ENCODE results near the gene SLC35E2B. TPM values are rescaled to one million over a fixed set of nuclear protein-coding genes. Genes with fewer than 3 reads are reported as not detected.
"Not testable (repeated sequence)": the region's sequence is repeated elsewhere in the genome, so short reads cannot be mapped to it uniquely, and the experiment has no call there.

The SLC35E2B gene
- total and polyA plus RNA-seq, 12 donors: 8.4 to 30.7 (median 17.0) TPM

DNA sequence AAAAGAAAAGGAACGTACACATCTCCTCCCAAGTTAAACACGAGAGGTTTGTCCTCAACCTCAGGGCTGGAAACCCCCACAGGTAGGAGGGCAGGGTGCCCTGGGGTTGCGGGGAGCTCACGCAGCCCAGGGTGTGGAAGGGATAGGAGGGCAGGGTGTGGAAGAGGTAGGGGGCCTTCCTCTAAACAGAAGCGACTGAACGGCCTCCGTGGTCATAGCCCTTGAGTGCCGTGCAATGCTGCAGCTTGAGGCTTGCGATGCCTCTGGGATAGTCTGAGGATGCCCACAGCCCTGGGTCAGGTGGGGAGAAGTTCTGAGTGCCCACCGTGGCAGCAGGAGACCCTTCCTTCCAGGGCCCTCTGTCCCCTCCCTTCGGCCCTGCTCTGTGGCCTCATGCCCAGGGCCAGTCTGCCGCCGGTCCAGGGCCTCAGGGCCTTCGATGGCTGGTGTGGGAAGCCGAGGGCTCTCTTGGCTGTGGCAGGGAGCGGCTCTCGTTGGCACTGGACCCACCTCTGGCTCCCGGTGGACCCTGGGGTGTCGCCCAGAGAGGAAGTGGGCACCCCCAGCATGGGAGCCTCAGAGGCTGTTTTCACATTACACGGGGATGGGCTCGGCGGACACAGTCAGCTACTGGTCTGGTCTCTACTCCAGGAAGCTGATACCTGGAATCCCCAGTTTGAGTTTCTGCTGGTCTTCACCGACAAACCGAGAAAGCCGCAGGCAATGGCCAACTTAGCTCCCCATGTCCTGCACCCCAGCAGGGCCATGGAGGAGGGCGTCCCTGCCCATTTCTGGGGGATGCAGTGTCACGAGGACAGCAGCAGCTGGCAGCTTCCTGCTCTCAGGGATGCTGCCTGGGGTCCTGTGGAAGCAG lies 27.4 kb downstream of the SLC35E2B start:
- ATAC-seq (peak in 1 of 8 donors; percentile 14), DNase-seq (no peak)
- no peak overlapping the region for H3K4me3 ChIP-seq
- no peak overlapping the region for H3K27ac ChIP-seq
- peaks cover 0 to 9% (median 0%) of the 10 kb centered on the region in 9 donors for H3K4me1 ChIP-seq
- intact Hi-C loops (cut with DNase I): loop anchor here in 2 of 10 donors (5.0 kb wide), 1 partner anchor 62 kb away; no protein-coding TSS in a partner anchor
- no peaks in the 10 kb centered on the region for H3K9me3 ChIP-seq
- 88% methylated on average over 27 of the region's 27 CpGs for WGBS, 2 donors
- H3K36me3 ChIP-seq: peaks cover 0 to 56% (median 15%) of the 10 kb centered on the region in 9 donors
- TF ChIP-seq, protein P1, sequence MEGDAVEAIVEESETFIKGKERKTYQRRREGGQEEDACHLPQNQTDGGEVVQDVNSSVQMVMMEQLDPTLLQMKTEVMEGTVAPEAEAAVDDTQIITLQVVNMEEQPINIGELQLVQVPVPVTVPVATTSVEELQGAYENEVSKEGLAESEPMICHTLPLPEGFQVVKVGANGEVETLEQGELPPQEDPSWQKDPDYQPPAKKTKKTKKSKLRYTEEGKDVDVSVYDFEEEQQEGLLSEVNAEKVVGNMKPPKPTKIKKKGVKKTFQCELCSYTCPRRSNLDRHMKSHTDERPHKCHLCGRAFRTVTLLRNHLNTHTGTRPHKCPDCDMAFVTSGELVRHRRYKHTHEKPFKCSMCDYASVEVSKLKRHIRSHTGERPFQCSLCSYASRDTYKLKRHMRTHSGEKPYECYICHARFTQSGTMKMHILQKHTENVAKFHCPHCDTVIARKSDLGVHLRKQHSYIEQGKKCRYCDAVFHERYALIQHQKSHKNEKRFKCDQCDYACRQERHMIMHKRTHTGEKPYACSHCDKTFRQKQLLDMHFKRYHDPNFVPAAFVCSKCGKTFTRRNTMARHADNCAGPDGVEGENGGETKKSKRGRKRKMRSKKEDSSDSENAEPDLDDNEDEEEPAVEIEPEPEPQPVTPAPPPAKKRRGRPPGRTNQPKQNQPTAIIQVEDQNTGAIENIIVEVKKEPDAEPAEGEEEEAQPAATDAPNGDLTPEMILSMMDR (IDR thresholded peaks at IDR 0.05): no peak
- no peaks in the 10 kb centered on the region for H3K27me3 ChIP-seq

DNA sequence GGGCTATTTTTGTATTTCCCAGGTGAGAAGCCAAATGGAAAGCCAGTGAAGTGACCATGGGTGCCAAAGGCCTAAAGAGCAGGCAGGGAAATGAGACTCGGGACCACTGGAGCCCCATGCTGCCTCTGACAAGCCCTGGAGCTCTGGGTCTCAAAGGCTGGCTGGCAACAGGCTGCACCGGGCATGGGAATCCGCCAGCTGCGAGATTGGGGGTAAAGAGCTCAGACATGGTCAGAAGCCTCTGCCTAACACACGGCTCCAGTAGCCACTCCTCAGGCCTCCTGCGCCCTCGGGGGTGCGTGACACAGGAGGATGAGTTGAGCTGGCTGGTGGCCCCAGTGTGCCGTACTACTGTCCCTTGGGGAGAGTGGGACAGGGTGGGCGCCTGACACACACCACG lies 28.3 kb downstream of the SLC35E2B start:
- DNase-seq; H3K9me3 ChIP-seq; H3K27me3 ChIP-seq; H3K27ac ChIP-seq; H3K4me3 ChIP-seq; intact Hi-C loops (cut with DNase I): not testable (repeated sequence)
- Histone ChIP-seq H3K4me1 (peaks cover 0 to 11% (median 0%) of the 10 kb centered on the region in 9 donors), H3K36me3 (peaks cover 0 to 47% (median 15%) of the 10 kb centered on the region in 9 donors)
- ATAC-seq: peak in 1 of 8 donors; percentile 19
- 84 to 89% methylated on average over 3 to 6 of the region's 11 CpGs for WGBS, 2 donors

DNA sequence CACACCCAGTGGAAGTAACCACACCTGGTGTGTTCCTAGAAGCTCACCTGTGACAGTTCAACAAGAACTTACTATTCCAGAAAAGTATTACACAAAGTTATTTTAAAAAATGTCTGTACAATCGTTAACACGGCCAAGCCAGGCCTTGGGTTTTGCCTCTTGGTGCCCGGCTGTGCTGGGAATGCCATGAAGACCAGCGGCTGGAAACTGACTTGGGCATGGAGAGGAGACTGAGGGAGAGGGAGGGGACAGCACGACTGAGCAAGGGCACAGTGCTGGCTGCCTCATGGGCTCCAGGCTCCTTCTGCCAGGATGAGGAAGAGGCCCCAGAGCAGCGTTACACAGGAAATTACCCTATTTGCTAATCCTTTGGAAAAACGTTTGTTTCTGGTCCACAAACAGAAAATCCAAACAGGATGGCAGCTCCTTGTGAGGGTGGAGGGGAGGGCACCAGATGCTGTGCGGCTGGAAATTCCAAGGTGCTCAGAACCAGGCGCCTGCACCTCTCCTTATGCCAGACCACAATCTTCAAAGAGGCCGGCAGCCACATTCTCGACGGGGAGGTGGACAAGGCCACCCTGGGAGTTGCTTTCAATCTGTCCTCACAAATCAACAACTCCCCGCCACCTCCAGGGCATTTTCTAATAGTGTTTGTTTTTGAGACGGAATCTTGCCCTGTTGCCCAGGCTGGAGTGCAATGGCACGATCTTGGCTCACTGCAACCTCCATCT lies 29.6 kb downstream of the SLC35E2B start:
- H3K36me3 ChIP-seq: peaks cover 0 to 35% (median 15%) of the 10 kb centered on the region in 9 donors
- H3K9me3 ChIP-seq; intact Hi-C loops (cut with DNase I); H3K4me1 ChIP-seq; DNase-seq; H3K27me3 ChIP-seq; ATAC-seq; H3K4me3 ChIP-seq: not testable (repeated sequence)
- H3K27ac ChIP-seq: peak overlapping the region in 1 of 10 donors; percentile 44
- WGBS, 2 donors: 78 to 79% methylated on average over 14 to 15 of the region's 15 CpGs

DNA sequence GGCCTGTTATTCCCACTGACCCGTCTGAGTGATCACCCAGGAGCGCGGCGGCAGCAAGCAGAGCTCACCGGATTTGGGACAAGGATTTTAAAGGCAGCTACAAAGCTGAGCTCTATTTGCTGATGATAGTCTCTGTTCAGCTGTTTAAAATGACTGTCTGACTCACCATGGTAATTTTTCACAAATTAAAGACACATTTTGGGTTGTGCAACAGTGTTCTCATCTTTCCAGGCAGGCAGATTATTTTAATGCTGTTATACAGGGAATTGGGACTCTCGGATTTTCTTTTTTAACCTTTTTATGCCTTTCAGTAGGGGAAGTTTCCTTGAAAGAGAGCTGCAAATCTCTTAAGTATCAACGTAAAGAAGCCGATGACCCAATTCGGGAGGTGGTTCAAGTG lies 30.2 kb downstream of the SLC35E2B start:
- H3K9me3 ChIP-seq; DNase-seq; intact Hi-C loops (cut with DNase I); H3K27me3 ChIP-seq; ATAC-seq; H3K4me3 ChIP-seq: not testable (repeated sequence)
- whole genome bisulfite sequencing, 2 donors: 84 to 87% methylated on average over 9 of the region's 9 CpGs
- H3K36me3 ChIP-seq: peaks cover 0 to 30% (median 15%) of the 10 kb centered on the region in 9 donors
- peaks cover 0 to 11% (median 4%) of the 10 kb centered on the region in 9 donors for H3K4me1 ChIP-seq
- H3K27ac ChIP-seq: peak overlapping the region in 1 of 10 donors; percentile 10

DNA sequence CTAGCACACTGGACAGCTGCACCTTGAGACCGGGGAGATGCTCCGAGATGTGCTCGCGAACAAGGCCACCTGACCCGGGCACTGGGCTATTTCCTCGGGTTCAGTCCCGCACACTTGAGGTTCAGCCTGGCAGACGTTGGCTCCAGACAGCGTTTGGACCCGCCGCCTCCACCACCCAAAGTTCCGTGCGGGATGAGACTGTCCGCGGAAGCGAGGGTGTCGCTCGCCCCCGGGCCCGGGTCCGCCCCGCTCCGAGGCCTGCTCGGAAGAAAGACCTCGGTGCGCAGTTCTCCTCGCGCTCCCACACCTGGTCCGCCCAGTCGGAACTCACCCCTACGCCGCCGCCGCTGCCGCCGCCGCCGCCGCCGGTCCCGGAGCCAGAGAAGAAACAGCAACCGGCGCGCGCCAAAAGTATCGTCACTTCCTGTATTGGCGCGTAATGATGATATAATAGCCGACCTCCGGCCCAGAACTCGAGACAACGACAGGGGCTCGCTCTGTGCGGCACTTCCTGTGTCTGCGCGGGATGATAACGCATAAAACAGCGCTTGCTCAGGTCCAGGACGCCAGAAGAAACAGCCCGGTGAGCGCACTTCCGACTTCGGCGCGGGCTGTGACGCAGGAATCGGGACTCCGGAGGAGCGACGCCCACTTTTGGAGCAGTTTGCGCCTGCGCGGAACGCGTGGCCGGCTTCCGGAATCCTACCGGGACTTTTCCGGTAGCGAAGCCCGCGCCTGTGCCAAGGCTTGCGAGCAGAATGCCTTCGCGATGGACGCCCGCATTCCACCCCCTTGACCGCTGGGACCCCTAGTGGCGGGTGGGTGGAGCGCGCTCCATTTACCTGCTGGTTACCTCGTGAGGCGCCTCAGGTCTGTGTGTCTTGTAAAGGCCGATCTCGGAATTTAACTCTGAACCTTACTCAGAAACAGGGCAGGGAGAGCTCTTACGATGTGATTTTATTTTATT lies 33.7 kb downstream of the SLC35E2B start, which contains the start of gene CDK11B:
TSS of gene CDK11B (minus strand) at position 422 of the 967 bp plus-strand sequence. CDS start 1,519 bp downstream, outside the sequence.
- intact Hi-C loops (cut with DNase I); H3K9me3 ChIP-seq; H3K27me3 ChIP-seq: not testable (repeated sequence)
- H3K27ac ChIP-seq: peak within 1 kb of the TSS; percentile 90 to 100 (median 98)
- DNase-seq (peak; percentile 95 to 96), ATAC-seq (peak; percentile 93 to 98 (median 95))
- TF ChIP-seq, protein P1 (IDR thresholded peaks at IDR 0.05): peak in 8 of 9 donors; percentile 9 to 50 (median 40)
- peaks cover 0 to 22% (median 5%) of the 10 kb centered on the region in 9 donors for H3K4me1 ChIP-seq
- H3K36me3 ChIP-seq: peaks cover 0 to 35% (median 30%) of the 10 kb centered on the region in 9 donors
- 0 to 1% methylated on average over 61 to 69 of the region's 96 CpGs for WGBS, 2 donors
- peak within 1 kb of the TSS; percentile 53 to 85 (median 72) for H3K4me3 ChIP-seq

DNA sequence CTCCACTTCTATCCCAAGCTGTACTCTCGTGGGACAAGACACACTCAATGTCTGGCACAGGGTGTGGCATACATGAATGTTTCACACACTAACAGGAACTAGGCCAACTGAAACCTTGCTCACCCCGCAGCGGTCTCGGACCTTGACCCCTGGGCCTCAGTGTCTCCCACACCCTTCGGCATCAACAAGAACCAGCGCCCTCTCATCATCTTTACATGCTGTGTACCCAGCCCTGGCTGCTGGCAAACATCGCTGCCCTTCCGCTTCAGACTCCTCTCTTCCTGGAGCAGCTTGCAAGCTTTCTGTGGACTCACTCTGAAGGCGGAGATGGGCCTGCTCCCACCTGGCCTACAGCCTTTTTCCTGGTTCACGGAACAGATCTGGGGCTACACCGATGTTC lies 44.3 kb downstream of the SLC35E2B start:
- H3K27ac ChIP-seq; H3K27me3 ChIP-seq; H3K4me1 ChIP-seq; DNase-seq; H3K9me3 ChIP-seq; H3K4me3 ChIP-seq; intact Hi-C loops (cut with DNase I): not testable (repeated sequence)
- WGBS, 2 donors: 81 to 90% methylated on average over 11 of the region's 11 CpGs
- peak in 4 of 8 donors; percentile 13 to 53 (median 29) for ATAC-seq
- H3K36me3 ChIP-seq: peaks cover 0 to 80% (median 31%) of the 10 kb centered on the region in 9 donors

DNA sequence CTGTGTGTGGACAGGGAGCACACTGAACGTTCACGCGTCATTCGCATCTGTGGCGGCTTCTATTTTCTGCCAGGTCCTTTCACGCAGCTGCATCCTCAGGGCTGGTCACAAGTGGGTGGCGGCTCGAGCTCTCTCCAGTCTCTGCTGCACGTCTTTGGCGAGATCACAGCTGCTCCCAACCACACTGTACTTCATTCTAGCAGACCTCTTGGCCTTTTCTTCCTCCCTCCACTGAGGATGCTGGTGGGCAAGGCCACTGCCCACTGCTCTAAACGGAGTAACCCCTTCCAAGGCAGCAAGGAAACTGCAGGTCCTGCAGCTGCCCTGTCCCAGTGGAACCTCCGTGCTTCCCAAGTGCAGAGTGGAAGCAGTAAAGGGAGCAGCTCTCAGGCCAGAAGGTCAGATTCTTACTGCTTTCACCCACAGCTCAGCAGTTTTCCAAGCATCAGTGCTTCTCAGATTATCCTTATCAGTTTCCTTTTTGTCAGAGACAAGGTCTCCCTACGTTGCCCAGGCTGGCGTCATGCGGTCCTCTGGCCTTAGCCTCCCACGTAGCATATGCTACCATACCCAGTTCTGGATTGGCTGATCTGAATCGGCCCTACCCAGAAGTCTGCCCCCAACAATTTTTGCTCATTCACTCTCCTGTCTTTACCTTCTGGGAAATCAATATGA lies 44.9 kb downstream of the SLC35E2B start:
- H3K27me3 ChIP-seq; H3K4me3 ChIP-seq; H3K27ac ChIP-seq; intact Hi-C loops (cut with DNase I); DNase-seq; H3K4me1 ChIP-seq; H3K9me3 ChIP-seq: not testable (repeated sequence)
- peaks cover 0 to 75% (median 31%) of the 10 kb centered on the region in 9 donors for H3K36me3 ChIP-seq
- ATAC-seq: peak in 3 of 8 donors; percentile 21 to 33 (median 22)
- 80 to 85% methylated on average over 17 of the region's 17 CpGs for WGBS, 2 donors
